HepG2 (cell line): ENCODE measurements around the gene UBE2R2. TPM values are rescaled to one million over a fixed set of nuclear protein-coding genes. Genes with fewer than 3 reads are reported as not detected.

ENCODE experiments used
- KMT2A ChIP-seq: sonication (generic); formaldehyde crosslinking; IDR thresholded peaks from 2 replicates; pipeline ENCODE4 v1.4.0; 2020; ENCODE audit warnings: missing genetic modification reagents
- NFKB2 ChIP-seq: sonication (generic); formaldehyde crosslinking; IDR thresholded peaks from 2 replicates; pipeline ENCODE4 v1.4.0; 2020; ENCODE audit warnings: missing genetic modification reagents, borderline replicate concordance
- NRL ChIP-seq: sonication (generic); formaldehyde crosslinking; IDR thresholded peaks from 2 replicates; pipeline ENCODE4 v1.5.0; 2020; ENCODE audit warnings: missing genetic modification reagents, mild to moderate bottlenecking, moderate library complexity, borderline replicate concordance
- POGK ChIP-seq: sonication (generic); formaldehyde crosslinking; conservative IDR thresholded peaks from 2 replicates; pipeline ENCODE4 v1.8.0; 2022; ENCODE audit warnings: mild to moderate bottlenecking, moderate library complexity, missing genetic modification reagents
- POLR2A ChIP-seq, 2 experiments: IDR thresholded peaks; 2 replicates each; pipeline ENCODE4 v1.6.1; 2011; ENCODE audit warnings: low read depth in 2 of 2, low read length in 2 of 2, mild to moderate bottlenecking in 1 of 2, moderate library complexity in 1 of 2; ENCODE audit not compliant: insufficient read depth in 1 of 2
- RFX5 ChIP-seq: IDR thresholded peaks from 2 replicates; pipeline ENCODE4 v1.6.1; 2011; ENCODE audit warnings: low read depth, low read length, improper control_type of control experiment
- TOE1 ChIP-seq: sonication (generic); formaldehyde crosslinking; IDR thresholded peaks from 2 replicates; pipeline ENCODE4 v1.4.0; 2020; ENCODE audit warnings: mild to moderate bottlenecking, missing genetic modification reagents
- ZFAT ChIP-seq: sonication (generic); formaldehyde crosslinking; conservative IDR thresholded peaks from 2 replicates; pipeline ENCODE4 v1.8.1; 2023; ENCODE audit warnings: missing genetic modification reagents, inconsistent platforms
- ZNF124 ChIP-seq: sonication (generic); formaldehyde crosslinking; IDR thresholded peaks from 2 replicates; pipeline ENCODE4 v1.4.0; 2020; ENCODE audit warnings: missing genetic modification reagents
- ZNF331 ChIP-seq: sonication (generic); formaldehyde crosslinking; IDR thresholded peaks from 2 replicates; pipeline ENCODE4 v1.4.0; 2020; ENCODE audit warnings: missing genetic modification reagents
- polyA plus RNA-seq, 8 experiments: library from polyadenylated mRNA; depleted of rRNA in 3 of 8; stranded (reverse) in 7 of 8; unstranded in 1 of 8; fragments of >200 nt; fragmentation: Illumina TruSeq in 4 of 8; extraction: Trizol in 4 of 8; gene quantifications; 2 replicates each; pipeline versions ENCODE4 v1.2.1 to v1.2.3, GENCODE V29; 2011 to 2016; ENCODE audit warnings: low read depth in 4 of 8, missing spikeins in 1 of 8, mixed read lengths in 1 of 8; ENCODE audit not compliant: insufficient read depth in 1 of 8
- total RNA-seq, 5 experiments: library from RNA; depleted of rRNA; stranded (reverse); fragments of >200 nt; fragmentation: Illumina TruSeq; extraction: Trizol; gene quantifications; 2 replicates each; pipeline ENCODE4 v1.2.3, GENCODE V29; 2016; ENCODE audit warnings: low read depth in 1 of 5
- TF ChIP-seq, protein P1 (sequence below): sonication (generic); formaldehyde crosslinking; IDR thresholded peaks from 2 replicates; pipeline ENCODE4 v1.5.0; 2020; ENCODE audit warnings: missing genetic modification reagents, mild to moderate bottlenecking, borderline replicate concordance

UBE2R2 gene
- total and polyA plus RNA-seq, 2 of the 13 experiments (the other 11 are each of a cell fraction or from before 2014, with no cell fraction given) = 14.8 to 20.9 TPM

GRCh38 chr9:33817327-33818166 lies 587 bp downstream of the UBE2R2 start (continued):
- peak; percentile 67; the same call in 1 of the 2 replicates for TF ChIP-seq NRL (CRISPR knock-in tag)
- peak in 1 of 2 experiments; percentile 59; a peak in 2 of 4 replicates for TF ChIP-seq POLR2A (IDR thresholded peaks at IDR 0.05; ENCODE audit: insufficient read depth in 1 of 2, low read depth in 2 of 2, low read length in 2 of 2)
- peak; percentile 53; the same call in 1 of the 2 replicates for TF ChIP-seq NFKB2 (CRISPR knock-in tag)
- peak; percentile 50; the same call in 1 of the 2 replicates for TF ChIP-seq POGK
- no peak for TF ChIP-seq TOE1
- peak; percentile 52; the same call in 1 of the 2 replicates for TF ChIP-seq KMT2A (CRISPR knock-in tag)
- TF ChIP-seq, protein P1, sequence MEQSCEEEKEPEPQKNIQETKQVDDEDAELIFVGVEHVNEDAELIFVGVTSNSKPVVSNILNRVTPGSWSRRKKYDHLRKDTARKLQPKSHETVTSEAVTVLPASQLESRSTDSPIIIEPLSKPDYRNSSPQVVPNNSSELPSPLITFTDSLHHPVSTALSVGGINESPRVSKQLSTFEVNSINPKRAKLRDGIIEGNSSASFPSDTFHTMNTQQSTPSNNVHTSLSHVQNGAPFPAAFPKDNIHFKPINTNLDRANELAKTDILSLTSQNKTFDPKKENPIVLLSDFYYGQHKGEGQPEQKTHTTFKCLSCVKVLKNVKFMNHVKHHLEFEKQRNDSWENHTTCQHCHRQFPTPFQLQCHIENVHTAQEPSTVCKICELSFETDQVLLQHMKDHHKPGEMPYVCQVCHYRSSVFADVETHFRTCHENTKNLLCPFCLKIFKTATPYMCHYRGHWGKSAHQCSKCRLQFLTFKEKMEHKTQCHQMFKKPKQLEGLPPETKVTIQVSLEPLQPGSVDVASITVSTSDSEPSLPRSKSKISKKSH (CRISPR knock-in tag) = peak; percentile 15; the same call in 1 of the 2 replicates
- 0 out of 2 replicates have a peak, but pooled peaks have one; percentile 8 for TF ChIP-seq RFX5
- TF ChIP-seq ZNF124 (CRISPR knock-in tag) = no peak
- 0 out of 2 replicates have a peak, but pooled peaks have one; percentile 21 for TF ChIP-seq ZNF331 (CRISPR knock-in tag)
- TF ChIP-seq ZFAT (CRISPR knock-in tag) = no peak
- TF ChIP-seq, all 625 proteins: peak for 48
